Epidermal melanocyte (primary cell): ENCODE results near the gene RFX8.

Experiments
- DNase-seq: peaks from one replicate; pipeline ENCODE4 v3.0.0; 2011; ENCODE audit warnings: low spot score; ENCODE audit not compliant: insufficient read length

RFX8 gene

DNA sequence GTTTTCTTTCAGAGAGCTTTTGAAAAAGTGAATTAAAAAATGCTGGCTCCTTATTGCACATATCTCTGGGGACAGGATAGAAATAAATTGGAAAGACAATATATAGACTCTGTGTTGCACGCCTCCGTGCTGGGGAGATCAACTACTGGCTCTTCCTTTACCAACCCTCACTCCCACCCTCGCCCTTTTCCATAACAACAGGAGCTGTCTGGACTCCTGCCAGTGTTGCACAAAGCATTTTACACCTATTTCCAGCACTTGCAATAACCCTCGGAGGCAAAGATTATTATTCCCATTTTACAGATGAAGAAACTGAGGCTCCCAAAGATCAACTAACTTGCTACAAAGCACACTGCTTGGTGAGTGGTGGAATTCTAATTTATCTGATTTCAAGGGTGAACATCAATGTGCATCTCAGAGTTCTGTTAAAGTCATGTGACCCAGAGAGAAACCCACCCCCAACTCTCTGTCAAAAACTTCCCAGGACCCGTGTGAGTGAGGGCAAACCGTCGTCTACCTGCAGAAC, 91.8 kb downstream of the RFX8 start:
- DNase-seq: no peak

DNA sequence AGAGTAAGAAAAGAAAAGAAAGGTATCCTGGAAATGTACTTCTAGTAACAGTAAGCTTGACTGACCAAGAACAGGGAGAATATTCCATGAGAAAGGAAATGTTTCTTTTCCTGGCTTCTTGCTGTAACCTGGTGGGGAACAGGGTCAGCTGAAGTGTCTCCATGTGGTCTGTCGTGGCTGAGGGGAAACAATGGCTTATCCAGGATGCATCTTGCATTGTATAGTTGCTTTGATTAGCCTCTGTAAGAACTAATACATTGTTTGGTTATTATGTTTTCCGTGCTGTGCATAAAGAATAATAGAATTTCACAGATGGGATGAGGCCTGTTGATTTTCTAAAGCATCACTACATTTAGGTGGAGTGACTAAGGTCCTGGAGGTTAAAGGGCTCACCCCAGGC, 92.5 kb downstream of the RFX8 start:
- no peak for DNase-seq

DNA sequence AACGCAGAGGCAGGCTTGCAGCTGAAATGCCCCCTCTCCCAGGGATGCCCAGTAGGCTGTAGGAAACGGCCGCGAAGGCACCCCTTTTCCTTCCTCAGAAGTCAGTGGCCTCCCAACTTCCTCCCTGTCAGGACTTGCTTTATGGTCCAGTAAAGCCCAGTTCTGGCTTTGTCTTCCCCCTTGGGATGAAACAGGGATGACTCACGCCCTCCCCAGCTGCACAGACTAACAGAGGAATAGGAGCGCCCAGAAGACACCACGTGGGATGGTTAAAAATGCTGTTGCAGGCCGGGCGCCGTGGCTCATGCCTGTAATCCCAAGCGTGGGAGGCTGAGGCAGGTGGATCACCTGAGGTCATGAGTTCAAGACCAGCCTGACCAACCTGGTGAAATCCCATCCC, 94.5 kb downstream of the RFX8 start:
- DNase-seq: no peak

DNA sequence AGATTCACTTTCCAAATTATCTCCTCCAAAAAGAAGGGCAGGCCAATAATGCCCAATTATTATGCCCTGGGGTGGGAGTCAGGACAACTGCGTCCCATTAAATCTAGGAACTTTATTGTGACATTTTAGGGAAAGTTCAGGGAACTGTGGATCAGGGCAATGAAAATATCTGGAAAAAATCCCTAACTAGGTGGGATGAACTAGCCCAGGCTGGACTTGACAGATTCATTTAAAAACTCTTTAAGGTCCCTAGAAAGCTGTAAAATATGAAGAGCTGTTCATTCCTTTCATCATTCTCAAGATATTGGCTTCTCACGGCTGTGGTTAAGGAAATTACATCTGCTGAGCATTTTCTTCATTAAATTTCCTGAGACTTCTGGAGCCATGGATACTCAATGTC, 95.8 kb downstream of the RFX8 start:
- no peak for DNase-seq

DNA sequence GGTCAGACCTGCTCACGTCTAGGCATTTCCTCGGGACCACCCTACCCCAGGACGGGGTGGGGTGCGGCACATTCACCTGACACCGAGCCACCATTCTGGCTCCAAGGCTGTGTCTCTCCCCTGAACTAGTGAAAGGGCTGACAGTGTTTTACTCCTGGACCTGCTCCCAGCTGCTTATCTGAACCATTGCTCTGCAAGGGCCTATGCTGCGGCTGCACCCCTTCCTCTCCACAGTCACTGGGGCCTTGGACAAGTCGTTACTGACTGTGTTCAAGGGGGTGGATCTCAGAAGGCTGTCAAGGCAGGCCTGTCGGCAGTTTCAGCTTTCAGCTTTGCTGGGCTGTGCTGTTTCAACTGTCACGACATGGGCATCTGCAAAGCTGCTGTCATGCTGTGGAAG, 99.3 kb downstream of the RFX8 start:
- no peak for DNase-seq

DNA sequence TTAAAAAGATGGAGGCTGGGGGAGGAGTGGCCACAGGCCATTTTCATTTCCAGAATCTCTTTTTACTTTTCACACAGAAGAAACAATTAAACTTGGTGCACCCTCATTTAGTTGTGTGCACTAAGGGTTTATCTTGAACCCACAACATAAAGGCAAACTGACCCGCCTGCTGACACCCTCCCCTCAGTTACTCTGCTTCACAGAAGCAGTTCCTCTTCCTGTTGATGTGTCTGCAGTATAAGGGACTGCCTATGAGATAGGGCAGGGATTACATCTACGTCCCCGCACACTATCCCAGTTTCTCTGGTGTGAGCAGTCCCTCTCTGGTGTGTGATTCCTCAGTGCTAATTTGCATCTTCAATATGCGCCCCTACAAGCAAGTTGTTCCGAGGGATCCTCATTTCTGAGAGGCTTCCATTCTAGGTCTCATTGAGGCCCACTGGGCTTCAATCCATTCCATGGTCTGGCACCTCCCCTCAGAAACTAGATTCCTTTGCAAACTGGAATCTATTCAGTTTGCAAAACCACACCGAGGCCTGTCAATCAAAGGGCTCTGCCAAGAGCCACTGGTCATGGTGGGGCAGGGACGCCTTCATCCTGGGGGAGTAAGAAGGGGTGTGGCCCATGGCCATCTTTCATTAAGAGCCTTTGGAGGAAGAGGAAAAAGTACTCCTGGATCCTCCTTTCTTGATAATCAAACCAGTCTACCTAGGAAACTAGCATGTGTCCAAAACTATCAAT, 99.9 kb downstream of the RFX8 start:
- DNase-seq: no peak

DNA sequence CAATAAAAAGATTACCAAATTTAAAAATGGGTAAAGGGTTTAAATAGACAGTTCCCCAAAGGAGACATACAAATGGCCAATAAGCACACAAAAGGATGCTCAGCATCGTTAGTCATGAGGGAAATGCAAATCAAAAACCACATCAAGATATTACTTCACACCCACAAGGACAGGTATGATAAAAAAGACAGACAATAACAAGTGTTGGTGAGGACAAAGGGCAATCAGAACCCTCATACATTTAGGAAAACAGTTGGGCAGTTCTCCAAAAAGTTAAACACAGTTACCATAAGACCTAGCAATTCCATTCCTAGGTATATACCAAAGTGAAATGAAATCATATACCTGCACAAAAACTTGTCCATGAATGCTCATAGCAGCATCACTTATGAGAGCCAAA, 102.1 kb downstream of the RFX8 start:
- DNase-seq: no peak

DNA sequence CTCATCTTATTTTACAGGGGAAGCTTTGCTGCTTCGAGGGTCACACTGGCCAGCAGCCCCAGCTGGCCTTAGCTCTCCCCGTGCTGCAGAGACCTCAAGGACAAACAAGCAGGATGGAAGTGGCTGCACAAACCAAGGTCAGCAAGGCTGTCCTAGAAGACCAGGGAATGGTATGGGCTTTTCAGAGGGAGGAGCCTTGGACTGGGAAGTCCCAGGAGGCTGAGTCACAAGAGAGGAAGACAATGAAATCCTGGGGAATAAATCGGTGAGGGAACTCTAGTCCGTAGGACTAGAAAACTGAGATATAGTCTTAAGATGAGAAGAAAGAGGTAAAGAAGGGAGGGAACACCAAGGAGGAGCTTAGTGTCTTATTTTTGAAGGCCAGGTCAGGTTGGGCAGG, 103.3 kb downstream of the RFX8 start:
- no peak for DNase-seq

DNA sequence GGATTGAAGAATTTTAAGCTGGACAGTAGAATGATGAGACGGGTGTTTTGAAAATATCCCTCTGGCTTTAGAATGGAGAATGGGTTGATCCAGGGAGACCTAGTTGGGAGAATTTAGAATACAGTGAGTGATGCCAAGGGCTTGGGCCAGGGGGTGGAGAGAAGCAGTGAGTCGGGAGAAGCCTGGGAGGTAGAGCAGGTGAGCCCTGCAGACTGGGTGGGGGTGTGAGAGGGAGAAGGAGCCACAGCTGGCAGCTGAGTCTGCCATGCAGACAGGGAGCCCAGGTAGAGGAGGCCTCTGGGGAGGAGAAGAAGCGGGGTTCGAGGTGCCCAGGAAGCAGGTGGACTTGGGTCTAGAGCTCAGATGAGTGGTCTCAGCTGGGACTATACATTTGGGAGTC, 105.8 kb downstream of the RFX8 start:
- no peak for DNase-seq

DNA sequence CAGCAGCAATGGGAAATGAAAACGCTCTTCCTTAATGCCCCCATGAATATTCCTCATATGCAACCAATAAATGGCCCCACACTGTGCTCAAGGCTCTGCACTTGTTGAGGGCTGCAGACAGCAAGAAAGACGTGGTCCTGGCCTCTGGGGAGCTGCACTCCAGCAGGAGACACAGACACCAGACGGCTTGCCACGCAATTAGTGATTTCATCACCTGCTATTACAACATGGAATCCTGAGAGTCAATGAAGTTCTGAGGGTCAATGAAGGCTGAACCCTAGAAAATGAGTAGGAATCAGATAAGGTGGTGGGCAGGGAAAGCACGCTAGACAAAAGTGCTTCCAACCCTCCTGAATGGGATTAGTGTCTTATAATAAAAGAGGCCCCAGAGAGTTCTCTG, 106.5 kb downstream of the RFX8 start:
- no peak for DNase-seq

DNA sequence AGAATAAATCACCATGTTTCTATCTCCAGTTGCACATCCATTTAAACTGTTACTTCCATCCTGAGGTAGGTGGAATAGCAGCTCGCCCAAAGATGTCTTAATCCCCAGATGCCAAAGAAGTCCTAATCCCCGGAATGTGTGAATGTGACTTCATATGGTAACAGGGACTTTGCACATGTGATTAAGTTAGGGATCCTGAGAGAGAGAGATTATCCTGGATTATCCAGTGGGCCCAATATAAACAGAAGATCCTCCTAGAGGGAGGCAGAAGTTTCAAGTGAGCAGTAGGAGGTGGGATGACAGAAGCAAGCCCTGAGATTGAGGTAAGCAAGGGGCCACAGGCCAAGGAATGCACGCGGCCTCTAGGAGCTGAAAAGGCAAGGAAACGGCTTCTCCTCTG, 107.4 kb downstream of the RFX8 start:
- DNase-seq: no peak

DNA sequence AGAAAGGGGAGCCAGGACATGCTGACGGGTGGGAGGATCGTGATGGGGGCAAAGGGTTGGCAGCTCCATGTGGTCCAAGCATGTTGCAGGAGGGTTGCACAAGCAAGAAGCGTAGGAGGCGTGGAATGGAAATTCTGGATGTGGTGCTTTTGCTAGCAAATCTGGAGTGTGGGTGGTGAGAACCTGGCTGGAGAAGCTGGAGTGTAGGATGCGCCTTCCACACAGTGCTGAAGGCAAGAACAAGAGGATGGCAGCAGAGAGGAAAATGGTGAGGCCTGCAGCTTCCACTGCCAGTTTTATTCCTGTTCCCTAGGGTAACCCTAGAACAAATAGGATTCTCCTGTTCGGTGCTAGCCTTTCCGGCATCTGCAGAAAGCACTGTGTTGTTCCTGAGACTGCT, 110.0 kb downstream of the RFX8 start:
- DNase-seq: no peak

DNA sequence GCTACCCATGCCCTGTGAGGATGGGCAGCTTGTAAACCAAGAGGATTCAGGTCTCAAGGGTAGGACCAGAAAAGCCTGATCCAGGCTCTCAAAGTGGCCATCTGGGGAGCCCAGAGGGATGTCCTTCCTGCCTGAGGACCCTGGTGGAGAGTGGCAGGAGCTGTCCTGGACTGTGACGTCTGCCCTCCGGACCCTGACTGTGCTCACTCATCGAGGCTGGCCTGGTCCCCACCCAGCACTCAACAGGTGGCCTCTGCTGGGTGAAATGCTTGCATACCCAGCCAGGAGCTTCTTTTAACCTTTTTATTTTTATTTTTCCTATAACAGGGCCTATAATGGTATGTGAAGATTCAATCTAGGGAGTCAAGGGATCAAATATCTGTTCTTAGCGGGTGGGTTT, 112.1 kb downstream of the RFX8 start:
- no peak for DNase-seq

DNA sequence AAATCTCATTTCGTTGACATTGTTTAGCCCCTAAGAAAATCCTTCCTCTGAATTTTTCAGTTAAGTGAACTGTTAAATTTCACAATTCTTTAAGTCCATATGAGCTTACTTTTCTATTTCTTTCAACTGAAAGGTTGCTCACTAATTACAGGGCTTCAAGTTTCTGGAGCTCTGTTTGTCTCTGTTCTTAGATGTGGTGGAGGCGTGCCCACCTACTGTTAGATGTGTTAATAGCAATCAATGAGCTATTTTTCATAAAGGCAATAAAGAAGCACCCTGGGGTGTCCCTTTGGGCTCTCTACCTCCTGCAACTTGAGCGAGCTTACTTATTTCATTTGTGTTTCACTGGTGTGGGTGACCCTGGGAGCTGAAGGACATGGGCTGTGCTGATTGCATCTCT, 112.6 kb downstream of the RFX8 start:
- no peak for DNase-seq

DNA sequence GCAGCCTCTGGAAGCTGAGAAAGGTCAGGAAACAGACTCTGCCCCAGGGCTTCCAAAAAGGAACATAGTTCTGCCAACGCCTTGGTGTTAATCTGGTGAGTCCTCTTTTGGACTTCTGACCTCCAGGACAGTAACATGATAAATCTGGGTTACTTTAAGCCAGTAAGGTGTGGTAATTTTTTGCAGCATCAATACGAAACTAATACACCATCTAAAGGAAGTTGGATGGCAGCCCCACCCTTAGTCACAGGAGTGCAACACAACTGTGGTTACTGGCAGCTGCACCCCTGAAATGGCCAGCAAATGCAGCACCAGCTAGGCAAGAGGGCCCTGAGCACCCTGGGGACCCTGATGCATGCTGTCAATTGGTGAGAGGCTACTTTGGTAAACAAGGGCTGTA, 113.4 kb downstream of the RFX8 start:
- no peak for DNase-seq

DNA sequence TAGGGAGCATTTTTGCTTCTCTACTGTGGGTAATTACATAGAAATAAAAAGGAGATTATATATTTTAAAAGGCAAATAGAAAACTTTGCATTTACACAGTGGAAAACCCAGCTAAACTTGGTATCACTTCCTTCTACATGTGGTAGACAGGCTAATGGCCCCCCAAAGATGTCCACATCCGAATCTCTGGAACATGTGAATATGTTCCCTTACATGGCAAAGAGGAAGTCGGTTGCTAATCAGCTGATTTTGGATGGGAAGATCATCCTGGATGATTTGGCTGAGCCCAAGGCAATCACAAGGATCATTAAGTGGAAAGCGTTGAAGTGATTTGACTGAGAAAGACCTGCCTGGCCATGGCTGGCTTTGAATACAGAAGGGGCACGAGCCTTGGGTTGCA, 113.8 kb downstream of the RFX8 start:
- DNase-seq: no peak

DNA sequence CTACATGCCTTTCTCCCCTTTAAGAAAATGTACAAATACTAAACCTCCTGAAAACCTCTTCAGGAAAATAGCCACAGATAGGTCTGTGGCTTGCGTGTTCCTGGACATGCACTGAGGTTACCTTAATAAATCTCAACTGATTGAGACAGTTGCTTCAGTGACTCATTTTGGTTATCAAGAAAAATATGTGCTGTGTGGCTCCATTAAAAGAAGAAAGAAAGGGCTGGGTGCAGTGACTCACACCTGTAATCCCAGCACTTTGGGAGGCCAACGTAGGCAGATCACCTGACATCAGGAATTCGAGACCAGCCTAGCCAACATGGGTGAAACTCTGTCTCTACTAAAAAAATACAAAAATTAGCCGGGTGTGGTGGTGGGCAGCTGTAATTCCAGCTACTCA, 114.7 kb downstream of the RFX8 start:
- DNase-seq: no peak

DNA sequence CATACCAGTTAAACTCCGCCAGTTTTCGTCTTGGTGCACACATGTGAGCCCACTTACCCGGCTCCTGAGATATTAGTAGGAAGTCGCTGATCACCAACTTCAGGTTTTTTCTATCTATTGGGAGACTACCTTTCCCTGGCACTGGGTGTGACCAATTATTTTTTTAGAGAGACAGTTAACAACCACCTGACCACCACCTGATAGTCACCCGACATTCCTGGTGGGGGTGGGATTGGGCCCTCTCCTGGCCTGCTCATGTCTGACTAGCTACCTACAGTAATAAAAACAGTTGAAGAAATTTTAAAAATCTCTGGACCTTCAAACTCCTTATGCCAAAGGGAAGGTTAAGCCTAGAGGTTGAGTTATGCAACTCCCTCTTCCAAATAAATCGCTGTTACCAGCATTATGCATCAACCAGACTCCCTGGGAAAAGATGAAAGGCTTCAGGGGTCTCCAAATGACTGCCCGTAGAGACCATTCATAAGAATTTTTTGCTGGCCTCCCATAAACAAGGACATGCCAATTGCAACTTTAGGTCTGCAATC, 115.4 kb downstream of the RFX8 start:
- DNase-seq: no peak

DNA sequence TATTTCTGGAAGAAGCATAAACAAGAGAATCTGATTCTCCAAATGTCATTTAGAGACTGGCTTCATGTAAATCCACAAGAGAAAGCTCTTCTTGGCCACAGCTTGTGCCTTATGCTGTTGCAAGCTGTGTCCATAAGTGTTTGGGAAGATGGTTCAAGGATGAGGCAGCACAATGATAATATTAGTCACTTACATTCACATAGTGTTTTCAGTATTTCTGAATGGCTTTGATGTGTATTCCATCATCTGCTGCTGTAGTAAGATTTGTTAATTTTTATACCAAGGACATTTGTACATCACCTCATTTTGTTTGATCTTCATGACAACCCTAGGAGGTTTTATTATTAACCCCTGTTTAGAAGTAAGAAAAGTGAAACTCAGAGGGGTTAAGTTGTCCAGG, 117.5 kb downstream of the RFX8 start:
- DNase-seq: no peak

DNA sequence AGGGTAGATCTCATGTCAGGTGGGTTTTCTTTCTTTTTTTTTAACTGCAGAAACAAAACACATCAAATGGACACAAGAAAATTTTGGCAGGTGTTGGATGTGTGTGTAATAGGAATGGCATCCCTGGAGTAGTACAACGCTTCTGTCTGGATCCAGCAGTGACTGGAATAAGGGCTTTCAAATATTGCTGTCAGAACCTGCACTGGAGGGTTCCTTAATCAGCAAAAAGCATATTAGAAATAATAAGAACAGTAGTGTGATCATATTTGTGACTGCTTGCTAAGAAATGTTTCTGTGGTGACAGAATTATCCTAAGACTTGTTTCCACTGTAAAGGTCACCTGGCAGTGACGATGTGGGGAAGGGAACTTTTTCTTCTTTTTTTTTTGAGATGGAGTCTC, 118.4 kb downstream of the RFX8 start:
- DNase-seq: no peak

DNA sequence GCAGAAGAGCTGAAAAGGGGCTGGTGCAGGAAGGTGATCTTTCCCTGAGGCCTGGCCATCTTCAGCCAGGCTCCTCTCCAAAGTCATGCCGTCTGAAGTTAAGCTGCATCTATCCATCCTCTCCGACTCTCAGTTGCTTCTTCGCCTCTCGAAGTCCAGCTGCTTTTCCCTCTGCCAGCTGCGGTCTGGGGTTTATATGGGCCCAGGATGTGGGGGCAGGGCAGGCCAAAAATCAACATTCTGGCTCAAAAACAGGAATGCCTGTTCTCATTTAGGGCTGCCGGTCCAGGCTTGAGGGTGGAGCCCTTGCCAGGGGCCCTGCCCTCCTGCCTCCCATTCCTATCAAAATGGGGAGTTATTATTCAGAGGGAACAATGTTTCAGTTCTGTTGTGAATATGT, 118.9 kb downstream of the RFX8 start:
- no peak for DNase-seq

DNA sequence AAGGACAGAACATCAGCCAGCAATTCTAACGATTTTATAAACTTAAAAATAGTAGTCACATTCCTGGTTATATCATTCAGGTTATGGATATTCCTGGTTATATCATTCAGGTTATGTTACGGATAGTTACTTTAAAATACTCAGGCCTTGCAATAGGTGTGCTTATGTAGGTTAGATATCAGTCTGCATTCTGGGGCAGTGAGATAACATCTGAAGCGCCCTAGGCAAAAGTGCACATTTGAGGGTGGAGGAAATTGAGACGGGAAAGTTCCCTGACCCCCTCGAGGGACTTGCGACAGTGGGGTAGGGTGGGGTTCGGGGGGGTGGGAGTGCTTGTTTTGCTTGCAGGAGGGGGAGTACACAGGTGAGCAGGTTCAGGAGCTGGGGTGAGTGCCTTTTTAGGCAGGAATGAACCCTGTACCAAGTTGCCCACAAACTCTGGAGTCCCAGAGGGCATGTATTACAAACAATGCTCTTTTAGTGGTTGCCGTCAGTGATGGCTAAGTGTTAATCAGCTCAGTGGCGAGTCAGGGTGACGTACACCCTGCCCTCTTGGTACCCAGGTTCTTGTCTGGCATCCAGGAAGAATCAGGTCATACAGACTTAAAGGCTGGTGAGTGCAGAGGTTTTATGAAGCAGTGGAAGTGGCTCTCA, 119.4 kb downstream of the RFX8 start:
- DNase-seq: no peak
